GM18867 (cell line): Measurements from ENCODE around the gene SEC16B.

Source experiments
- ATAC-seq: cut with Tn5 transposase; IDR thresholded peaks from one replicate; pipeline ENCODE4 v1.9.1; 2021; ENCODE audit warnings: mild to moderate bottlenecking, moderate library complexity; ENCODE audit not compliant: unreplicated experiment

Gene SEC16B

DNA sequence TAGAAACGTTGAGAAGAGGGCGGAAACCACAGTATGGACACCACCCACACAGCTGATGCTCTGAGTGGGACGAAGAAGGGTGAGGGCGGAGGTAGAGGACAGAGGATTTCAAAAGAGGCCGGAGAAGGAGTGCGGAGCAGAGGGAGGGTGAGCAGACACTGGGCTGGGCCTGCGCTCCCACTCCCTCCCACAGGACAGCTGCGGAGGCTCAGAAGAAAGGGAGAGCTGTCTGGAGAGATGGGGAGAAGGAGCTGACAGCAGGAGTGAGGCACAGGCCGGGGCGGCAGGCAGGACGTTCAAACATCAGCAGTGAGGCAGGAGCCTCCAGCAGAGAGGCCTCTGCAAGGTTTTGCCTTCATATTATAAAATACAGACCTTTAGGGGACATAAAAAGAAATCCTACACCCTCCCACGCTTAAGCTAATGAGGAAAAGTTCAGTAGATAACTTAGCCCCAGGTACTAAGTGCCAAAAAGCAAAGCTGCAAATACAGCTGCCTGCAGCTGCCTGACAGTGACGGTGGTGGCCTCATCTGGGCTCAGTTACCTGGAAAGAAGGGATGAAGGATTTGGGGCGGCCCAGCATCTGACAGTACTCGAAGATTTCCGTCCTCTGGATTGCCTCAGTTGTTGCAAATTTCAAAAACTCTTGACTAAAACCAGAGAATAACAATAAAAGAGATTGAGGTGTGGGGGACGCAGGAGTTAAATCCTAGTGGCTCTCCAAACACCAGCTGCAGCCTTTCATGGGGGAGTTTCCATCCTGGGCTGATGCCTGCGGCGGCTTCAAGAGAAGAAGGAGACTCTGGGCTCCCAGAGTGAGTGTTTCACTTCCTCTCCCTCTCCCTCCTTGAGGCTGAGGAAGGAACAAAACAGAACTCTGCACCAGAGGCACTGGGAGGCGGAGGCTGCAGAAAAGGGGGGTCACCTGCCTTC lies 25.6 kb downstream of the SEC16B start:
- no peak for ATAC-seq

DNA sequence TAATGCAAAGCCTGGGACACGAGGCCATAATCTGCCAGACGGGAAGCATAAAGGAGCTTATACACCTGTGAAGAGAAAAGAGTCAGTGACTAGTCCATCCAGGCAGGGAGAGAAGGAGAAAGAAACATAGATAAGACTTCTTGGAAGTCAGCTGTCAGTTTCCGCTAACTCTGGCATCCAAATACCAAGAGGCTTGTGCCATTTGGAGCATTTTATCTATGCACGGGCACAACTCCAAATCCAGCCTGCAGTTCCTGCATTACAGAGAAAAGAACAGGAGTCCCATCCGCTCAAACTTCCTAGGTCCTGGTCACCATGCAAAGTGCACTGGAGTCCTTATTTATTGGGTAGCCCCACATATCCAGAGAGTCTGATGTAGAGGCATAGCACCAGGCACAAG lies 27.9 kb downstream of the SEC16B start:
- no peak for ATAC-seq

DNA sequence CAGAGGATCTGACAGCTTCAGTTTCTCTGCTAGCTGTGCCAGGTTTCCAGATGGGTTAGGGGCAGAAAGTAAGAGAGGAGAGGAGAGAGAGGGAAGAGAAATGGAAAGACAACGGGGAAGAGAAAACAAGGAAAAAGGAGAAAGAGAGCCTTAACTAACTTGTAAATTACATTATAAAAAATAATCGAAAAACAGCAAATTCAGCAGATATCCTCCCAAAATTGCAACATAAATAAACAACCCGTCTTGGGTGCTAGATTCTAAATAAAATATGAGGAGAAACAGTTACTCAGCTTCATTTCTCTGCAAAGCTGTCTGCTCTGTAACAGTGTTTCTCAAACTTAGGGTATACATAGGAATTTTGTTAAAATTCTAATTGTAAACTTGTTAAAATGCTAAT lies 29.2 kb downstream of the SEC16B start:
- ATAC-seq, result no peak

DNA sequence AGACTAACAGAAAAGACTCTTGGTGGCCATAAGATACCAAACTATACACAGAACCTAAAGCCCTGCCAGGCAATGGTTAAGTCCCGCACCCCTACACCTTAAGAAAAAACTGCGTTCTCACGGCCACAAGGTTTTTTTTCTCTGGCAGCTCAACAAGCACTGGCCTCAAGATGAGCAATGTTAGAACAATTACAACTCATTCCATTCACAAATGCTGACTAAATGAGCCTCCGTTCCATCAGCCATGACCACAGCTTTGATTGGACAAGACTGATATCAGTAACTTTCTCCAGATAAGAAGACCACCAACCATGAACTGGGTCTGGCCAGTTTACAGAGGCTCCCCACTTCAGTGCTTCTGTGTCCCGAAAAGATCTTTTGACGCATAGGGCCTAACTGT lies 31.9 kb downstream of the SEC16B start:
- ATAC-seq, result no peak

DNA sequence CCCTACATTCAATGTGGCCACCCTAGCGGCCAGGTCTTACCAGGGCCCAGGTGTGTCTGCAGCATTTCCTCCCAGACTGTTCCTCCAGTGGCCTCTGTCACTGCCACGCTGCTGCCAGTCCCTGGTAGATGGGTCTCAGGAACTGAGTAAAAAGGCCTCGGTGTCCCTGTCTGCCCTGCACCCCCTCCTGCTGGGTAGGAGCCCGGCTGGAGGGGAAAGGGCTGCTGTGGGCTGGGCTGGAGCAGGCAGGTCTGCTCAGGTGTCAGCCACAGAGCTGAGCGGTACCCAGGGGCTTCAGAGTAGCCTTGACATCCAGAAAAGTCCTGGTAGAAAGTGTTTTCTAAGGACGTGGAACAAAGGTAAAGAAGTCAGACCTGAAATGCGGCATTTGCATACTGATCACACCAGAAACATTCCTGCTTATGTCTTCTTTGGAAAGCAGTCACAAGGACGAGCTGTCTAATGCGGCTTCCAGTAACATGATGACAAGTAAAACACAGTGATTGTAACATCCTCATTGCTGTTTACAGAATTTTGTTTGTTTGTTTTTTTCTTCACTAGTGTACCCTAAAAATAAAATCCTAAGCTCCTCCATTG lies 32.6 kb downstream of the SEC16B start:
- no peak for ATAC-seq

DNA sequence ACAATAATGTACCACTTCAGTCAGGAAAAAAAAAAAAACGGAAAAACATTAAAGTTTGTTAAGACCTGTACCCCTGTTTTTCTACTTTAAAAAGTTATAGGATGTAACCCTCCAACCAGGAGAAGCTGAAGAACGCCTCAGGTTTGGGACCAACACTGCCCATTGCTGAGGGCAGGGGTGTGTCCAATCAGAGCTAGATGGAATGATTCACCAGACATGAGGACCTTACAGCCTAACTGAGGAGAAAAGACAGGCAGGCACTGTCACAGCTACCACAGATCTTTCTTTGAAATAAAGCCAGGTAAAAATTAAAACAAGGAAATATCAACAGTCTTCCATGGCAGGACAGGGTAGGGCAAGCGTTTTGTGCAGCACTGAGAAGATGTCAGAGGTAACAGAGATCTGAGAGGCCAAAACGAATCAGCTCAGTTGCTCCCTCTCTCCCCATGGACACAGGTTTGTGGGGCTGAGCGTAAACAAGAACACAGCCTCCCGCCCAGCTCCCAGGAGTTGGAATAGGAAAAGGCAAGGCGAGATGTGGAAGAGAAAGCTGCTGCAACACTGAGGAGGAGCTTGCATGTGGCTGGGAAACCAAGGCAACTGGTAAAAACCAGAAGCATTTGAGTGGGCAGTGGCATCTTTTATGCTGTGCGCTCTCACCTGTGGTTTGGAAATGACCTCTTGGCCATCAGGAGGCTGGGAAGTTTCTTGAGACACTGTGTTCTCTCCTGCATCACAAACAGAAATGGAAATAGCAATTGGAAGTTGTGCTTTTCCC lies 34.0 kb downstream of the SEC16B start:
- no peak for ATAC-seq

DNA sequence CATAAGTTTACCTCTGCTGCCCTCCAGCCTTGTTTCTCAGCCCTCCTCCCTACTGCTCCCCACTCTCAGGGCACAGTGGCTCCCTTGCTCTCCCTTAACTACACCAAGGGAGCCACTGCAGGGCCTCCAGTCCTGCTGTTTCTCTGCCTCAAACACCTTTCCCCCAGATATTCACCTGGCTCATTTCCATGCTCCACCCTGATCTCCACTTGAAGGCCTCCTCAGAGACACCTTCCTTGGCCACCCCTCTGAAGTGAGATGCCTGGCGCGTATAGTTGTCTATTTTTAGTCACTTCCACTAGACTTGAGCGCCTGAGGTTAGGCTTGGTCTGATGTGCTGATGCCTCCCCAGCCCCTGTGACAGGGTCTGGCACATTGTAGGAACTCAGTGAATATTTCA lies 34.9 kb downstream of the SEC16B start:
- ATAC-seq, result no peak

DNA sequence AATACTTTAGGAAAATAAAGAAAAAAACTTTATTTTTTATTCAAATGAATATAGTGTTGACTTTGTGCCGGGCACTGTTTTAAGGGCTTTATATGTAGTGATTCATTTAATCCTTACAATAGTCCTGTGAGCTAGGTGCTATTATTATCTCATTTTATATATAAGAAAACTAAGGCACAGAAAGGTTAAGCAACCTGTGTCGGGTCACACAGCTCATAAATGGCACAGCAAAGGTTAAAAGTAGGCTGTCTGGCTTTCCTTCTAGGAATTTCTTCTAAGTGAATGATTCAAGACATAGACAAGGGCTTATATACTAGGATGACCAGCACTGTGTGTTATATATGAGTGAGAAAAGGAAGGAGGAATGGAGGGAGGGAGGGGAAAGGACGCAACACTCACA lies 35.4 kb downstream of the SEC16B start:
- ATAC-seq, result no peak

DNA sequence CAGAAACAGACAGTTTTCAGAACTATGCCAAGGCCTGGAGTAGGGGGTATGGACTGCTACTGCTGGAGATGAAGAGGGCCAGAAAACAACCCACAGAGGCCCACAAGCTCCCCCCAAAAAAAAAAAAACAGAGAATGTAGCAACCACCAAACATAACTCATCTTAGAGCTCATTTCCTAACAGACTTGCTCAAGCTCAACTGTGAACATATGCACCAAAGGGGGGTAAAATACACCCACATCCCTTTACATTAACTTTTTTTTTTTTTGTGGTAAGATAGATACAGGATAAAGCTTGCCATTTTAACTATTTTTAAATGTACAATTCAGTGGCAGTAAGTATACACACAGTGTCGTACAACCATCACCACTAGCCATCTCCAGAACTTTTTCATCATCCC lies 36.0 kb downstream of the SEC16B start:
- no peak for ATAC-seq

DNA sequence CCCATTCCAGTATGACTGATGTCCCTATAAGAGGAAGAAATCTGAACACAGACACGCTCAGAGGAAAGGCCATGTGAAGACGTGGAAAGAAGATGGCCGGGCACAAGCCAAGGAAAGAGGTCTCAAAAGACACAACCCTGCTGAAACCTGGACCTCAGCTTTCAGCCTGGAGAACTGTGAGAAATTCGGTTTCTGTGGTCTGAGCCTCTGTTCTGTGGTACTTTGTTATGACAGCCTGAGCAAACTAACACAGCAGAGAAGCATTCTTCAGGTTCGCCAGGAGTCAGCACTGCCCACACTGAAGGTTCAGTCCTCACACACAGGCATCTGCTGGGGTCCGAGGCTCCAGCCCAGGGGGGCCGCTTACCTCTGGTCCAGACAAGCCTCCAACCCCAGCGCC lies 37.7 kb downstream of the SEC16B start:
- no peak for ATAC-seq

DNA sequence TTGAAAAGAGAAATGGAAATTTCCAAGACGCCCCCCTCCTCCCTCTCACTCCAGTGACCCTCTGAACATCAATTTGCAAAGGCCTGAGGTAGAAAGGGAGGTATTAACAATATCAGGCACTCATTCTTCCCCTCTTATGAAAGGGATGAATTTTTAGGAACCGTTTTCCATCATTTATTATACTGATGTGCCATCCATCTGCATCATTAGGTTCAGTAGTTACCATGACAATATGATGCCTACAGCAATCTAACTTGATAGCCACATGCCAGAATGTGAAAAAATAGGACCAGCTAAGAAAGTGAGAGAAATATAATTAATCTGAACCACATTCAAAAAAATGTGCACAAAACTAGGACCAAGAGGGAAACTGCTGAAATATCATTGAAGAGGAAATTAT lies 40.9 kb downstream of the SEC16B start:
- no peak for ATAC-seq

DNA sequence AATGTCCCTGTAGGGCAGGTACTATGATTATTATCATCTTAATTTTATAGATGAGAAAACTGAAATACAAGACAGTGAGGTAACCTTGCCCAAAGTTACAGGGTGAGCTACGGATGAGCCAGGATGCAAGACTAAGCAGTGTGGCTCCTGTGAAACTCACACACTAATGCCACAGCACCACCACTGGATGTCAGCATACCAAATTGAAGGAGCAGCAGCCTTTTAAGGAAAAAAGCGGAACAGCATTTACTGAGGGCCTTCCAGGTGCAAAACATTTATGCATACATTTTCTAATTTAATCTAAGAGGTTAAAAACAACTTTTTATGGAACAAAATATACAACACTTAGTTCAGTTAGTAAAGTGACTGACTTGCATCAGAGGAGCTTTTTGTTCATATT lies 41.7 kb downstream of the SEC16B start:
- no peak for ATAC-seq

DNA sequence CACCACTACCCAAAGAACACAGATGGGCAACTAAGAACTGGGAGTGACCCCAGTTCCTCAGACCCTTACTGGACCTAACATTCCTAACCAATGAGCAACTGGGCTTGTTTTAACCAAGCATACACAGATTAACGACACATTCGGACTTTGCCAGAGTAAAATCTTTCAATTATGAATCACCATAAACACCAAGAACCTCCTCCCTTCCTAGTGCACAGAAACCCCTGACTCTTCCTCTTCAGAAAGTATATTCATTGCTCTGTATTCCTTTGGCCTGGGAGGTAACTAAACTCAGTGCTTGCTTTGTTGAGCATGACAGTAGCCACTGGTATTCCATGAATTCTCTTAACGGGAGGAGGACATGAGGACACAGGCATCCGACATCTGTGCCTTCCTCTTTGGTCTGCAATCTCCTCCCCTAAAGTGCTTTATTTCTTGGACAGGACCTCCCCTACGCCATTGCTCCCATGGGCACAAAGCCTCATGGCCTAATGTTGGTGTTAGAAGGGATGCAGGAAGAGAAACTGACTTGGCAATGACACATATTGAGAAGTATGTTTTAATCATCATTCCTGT lies 42.7 kb downstream of the SEC16B start:
- no peak for ATAC-seq

DNA sequence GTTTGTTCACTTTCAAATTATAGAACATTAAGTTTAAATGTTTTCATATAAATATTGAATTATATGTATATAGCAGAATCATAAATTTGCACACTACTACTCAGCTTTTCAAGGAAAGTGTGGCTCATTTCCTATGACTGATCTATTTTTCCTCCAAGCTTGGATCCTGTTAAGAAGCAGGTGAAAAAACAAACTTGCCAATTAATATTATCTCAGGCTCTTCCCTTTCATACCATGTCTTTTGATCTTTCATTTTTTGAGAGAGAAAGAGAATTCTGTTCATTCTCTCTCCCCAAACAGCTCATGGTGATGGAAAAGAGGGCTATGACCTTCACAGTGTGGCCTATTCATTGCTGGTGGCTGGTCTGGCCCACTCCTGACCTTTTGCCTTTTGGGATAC lies 43.7 kb downstream of the SEC16B start:
- no peak for ATAC-seq

DNA sequence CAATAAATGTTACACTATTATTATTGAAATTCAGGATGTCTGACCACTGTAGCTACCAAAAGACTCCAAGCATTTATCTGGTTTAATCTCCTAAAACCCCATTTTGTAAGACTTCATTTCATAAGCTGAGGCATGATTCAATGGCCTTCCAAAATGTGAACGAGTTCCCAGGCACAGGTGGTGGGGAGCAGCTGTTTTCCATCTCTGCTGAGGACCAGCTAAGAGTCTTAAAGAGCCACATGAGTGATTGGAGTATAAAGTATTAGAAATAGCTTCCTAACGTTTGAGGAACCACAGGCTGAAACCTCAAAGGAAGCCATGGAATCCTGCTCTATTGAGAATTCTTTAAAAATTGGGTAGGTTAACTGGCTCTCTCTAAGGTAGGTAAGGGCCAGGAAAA lies 44.9 kb downstream of the SEC16B start:
- no peak for ATAC-seq

DNA sequence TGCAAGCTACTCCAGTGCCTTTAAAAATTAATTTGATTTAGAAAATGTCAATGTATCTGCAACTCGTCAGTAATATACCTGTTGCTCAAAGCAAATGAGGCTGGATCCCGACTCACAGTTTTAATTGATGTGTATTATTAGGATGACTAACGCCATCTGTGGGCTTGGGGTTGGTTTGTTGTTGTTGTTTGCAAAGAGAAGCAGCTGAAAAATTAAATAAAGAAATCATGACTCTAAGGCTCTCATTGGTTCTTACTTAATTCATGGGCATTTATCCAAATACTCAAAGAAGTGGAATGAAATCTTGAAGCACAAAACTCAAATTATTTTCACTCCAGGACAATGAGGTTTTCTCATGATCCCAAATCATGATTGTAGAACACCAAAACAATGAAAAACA lies 46.4 kb downstream of the SEC16B start:
- ATAC-seq, result no peak

DNA sequence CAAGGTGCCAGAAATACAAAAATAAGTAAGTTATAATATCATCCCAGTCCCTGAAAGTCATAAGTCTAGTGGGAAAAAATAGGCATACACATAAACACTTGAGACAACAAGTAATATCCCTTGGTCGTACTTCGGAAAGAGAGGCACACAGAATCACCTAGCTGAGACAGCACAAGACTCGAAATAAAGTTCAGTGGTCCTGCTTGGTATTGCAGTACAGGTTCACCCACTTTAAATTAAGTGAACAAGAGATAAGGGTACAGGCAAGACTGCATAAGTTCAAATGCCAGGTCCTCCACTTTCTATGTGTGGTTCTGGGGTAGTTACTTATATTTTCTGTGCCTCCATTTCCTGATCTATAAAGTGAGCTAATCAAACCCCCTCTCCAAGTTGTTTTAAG lies 47.6 kb downstream of the SEC16B start:
- ATAC-seq, result peak; percentile 69

DNA sequence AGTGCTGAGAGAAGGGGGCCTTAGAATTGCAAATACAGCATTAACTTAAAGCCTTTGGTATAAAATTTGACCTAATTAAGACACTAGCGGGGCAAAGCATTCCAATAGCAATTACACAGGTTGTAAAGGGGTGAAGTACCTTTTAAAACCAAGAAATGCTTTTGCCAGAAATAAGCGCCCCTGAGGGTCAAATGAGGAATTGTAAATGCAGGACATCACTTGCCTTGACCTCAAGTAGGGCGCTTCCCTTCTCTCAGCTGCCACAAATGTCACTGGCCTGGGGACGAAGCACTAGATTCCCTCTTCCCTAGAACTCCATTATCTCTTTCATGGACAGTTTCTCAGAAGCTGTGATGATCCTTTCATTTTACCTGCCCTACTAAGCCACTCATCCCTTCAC lies 48.3 kb downstream of the SEC16B start:
- ATAC-seq, result no peak

DNA sequence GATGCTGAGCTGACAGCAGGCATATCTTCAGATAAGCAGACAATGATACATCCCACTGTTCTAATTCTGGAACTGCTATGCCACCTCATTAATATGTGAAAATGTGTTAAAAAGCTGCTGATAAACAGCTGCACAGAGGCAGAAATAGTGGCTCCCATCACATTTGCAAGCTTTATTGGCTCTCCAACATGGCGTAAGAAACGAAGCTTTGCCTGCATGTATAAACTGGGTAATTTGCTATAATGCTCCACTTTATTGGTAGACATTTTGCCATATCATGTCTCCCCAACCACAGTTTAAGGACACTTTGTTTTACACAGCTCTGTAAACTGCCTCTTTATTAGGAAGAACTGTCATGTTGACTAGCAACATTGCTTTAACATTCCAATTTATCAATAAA lies 49.8 kb downstream of the SEC16B start:
- no peak for ATAC-seq

DNA sequence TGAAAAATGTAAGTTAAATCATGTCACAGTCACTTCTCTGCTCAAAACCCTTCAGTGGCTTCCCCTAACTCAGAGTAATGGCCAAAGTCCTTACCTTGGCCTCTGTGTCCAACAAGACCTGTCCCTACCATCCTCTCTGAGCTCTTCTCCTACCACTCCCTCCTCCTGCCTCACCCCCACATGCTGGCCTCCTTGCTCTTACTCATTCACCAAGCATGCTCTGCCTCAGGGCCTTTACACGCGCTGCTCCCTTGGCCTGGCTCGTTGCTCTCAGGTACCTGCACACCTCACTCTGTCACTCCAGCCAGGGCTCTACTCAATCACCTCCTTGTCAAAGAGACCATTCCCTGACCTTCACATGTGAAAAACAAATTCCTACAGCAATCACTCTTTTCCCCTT lies 54.2 kb downstream of the SEC16B start:
- ATAC-seq, result no peak

DNA sequence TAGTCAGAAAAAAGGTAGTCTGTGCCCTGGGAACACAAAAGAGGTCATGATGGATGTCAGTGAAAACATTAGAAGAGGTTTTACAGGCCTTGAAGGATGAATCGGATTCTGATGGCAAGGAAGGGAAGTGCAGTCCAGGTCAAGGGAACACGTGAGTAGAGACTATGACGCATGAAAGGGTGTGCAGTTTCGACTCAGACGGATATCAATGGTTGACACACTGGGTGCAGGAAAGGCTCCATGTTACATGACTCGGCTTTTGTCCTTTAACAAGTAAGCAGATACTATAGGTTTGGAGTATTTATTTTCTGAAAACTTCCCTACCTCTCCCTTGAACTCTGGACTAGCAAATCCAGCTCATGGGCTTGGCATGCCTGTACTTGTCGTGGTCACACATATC lies 55.3 kb downstream of the SEC16B start:
- no peak for ATAC-seq
